ENCODE results near the gene SCPEP1.

DNA sequence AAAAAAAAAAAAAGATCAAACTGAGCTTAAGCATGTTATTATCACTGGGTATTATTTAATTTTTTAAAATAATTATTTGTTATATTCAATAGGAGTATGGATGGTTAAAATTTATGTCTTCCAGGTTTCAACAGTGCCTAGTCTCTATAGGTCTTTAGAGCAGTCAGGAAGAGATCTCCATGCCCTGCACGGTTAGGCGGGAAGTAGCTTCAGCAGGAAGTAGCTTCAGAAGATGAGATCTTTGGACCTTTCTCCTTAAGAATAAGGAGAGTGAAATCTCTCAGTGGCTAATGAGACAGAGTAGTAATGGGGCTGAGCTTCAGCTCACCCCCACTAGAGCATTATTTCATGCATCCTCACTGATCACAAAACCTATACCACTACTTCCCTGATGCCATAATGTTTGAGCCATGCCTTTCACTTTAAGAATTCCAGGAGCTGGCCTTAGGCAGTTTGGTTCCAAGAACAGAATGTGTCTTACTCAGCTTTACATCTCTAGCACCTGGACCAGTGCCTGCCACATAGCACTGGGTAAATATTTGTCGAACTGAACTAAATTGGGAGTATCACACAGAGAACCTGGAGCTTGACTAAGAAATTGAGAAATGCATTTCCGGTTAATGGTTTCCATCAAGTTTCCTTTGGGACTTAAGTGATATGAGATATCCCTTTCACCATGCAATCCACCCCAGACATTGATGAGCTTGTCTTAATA, 43.5 kb downstream of the SCPEP1 start:
- no peak for TF ChIP-seq POLR2A (IDR thresholded peaks at IDR 0.05)
- TF ChIP-seq, protein P1, sequence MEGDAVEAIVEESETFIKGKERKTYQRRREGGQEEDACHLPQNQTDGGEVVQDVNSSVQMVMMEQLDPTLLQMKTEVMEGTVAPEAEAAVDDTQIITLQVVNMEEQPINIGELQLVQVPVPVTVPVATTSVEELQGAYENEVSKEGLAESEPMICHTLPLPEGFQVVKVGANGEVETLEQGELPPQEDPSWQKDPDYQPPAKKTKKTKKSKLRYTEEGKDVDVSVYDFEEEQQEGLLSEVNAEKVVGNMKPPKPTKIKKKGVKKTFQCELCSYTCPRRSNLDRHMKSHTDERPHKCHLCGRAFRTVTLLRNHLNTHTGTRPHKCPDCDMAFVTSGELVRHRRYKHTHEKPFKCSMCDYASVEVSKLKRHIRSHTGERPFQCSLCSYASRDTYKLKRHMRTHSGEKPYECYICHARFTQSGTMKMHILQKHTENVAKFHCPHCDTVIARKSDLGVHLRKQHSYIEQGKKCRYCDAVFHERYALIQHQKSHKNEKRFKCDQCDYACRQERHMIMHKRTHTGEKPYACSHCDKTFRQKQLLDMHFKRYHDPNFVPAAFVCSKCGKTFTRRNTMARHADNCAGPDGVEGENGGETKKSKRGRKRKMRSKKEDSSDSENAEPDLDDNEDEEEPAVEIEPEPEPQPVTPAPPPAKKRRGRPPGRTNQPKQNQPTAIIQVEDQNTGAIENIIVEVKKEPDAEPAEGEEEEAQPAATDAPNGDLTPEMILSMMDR (IDR thresholded peaks at IDR 0.05) = no peak
